GM23338 (cell line): Measurements from ENCODE around the gene TMEM178B. TPM values are rescaled to one million over a fixed set of nuclear protein-coding genes. Genes with fewer than 3 reads are reported as not detected.

Source experiments
- ATAC-seq: fragments of 200-7000 bp; cut with Tn5 transposase; 3 replicates; pipeline ENCODE4 v1.9.1; 2020
- DNase-seq: peaks from one replicate; pipeline ENCODE4 v3.0.0-alpha.2; 2015; ENCODE audit warnings: low spot score
- H2AFZ ChIP-seq: fragments of 200-600 bp; sonication (generic); 2 replicates; pipeline ENCODE4 v1.8.0; 2016; ENCODE audit warnings: antibody characterized with exemption, mild to moderate bottlenecking, moderate library complexity
- H3F3A ChIP-seq: fragments of 200-600 bp; sonication (generic); replicated peaks from 2 replicates; pipeline ENCODE4 v1.8.0; 2017; ENCODE audit warnings: antibody characterized with exemption, mixed run types, low read depth
- H3K27ac ChIP-seq: fragments of 200-600 bp; sonication (generic); 2 replicates; pipeline ENCODE4 v1.6.1; 2016; ENCODE audit warnings: low read depth
- H3K27me3 ChIP-seq: fragments of 200-600 bp; sonication (generic); 2 replicates; pipeline ENCODE4 v1.8.0; 2016; ENCODE audit warnings: mild to moderate bottlenecking, mixed run types, moderate library complexity; ENCODE audit not compliant: insufficient read depth
- H3K36me3 ChIP-seq: fragments of 200-600 bp; sonication (generic); 2 replicates; pipeline ENCODE4 v1.8.0; 2016; ENCODE audit warnings: mild to moderate bottlenecking; ENCODE audit not compliant: insufficient read depth
- H3K4me1 ChIP-seq: fragments of 200-600 bp; sonication (generic); 2 replicates; pipeline ENCODE4 v1.8.0; 2016; ENCODE audit warnings: mild to moderate bottlenecking, moderate library complexity; ENCODE audit not compliant: insufficient read depth
- H3K4me2 ChIP-seq: fragments of 200-600 bp; sonication (generic); 2 replicates; pipeline ENCODE4 v1.7.1; 2017; ENCODE audit warnings: mixed run types
- H3K4me3 ChIP-seq: fragments of 200-600 bp; sonication (generic); 2 replicates; pipeline ENCODE4 v1.6.1; 2016; ENCODE audit warnings: mixed run types
- H3K79me2 ChIP-seq: fragments of 200-600 bp; sonication (generic); replicated peaks from 2 replicates; pipeline ENCODE4 v1.8.0; 2017; ENCODE audit warnings: mild to moderate bottlenecking; ENCODE audit not compliant: insufficient read depth
- H3K9me2 ChIP-seq: fragments of 200-600 bp; sonication (generic); 2 replicates; pipeline ENCODE4 v1.8.0; 2017; ENCODE audit not compliant: insufficient read depth
- H4K20me1 ChIP-seq: fragments of 200-600 bp; sonication (generic); replicated peaks from 2 replicates; pipeline ENCODE4 v1.8.0; 2017; ENCODE audit warnings: mild to moderate bottlenecking; ENCODE audit not compliant: insufficient read depth
- H3K27ac Mint-ChIP-seq: 2 replicates; pipeline ENCODE4 v1.8.0; 2020; ENCODE audit warnings: inconsistent platforms, mild to moderate bottlenecking, moderate library complexity, mixed read lengths
- H3K27me3 Mint-ChIP-seq: 3 replicates; pipeline ENCODE4 v1.8.0; 2022; ENCODE audit warnings: low read depth, mild to moderate bottlenecking, moderate library complexity, mixed read lengths, inconsistent platforms; ENCODE audit not compliant: insufficient read depth, poor library complexity
- H3K36me3 Mint-ChIP-seq: 3 replicates; pipeline ENCODE4 v1.8.0; 2021; ENCODE audit warnings: low read depth, mild to moderate bottlenecking, inconsistent platforms, moderate library complexity, mixed read lengths
- H3K4me1 Mint-ChIP-seq: 3 replicates; pipeline ENCODE4 v1.8.0; 2020; ENCODE audit warnings: mild to moderate bottlenecking, inconsistent platforms, mixed read lengths
- H3K4me3 Mint-ChIP-seq: 3 replicates; pipeline ENCODE4 v1.8.0; 2021; ENCODE audit warnings: moderate library complexity, mild to moderate bottlenecking, inconsistent platforms, mixed read lengths
- H3K9me3 Mint-ChIP-seq: 3 replicates; pipeline ENCODE4 v1.8.0; 2020; ENCODE audit warnings: moderate library complexity, mild to moderate bottlenecking, inconsistent platforms, mixed read lengths
- CREB1 ChIP-seq: fragments of 250-450 bp; sonication (Bioruptor Pico); IDR thresholded peaks from 2 replicates; pipeline ENCODE4 v1.5.0; 2020; ENCODE audit warnings: low read depth, mild to moderate bottlenecking, moderate library complexity
- CTCF ChIP-seq, 2 experiments: fragments of 200-600 bp in 1 of 2; sonication (generic) in 1 of 2; conservative IDR thresholded peaks; 2 replicates each; pipeline versions ENCODE4 v1.5.1 to v1.6.1; 2016 to 2017; ENCODE audit warnings: antibody characterized with exemption in 2 of 2, low read depth in 2 of 2, mild to moderate bottlenecking in 2 of 2, moderate library complexity in 1 of 2
- EZH2 ChIP-seq: fragments of 200-600 bp; sonication (generic); IDR thresholded peaks from one replicate; pipeline ENCODE4 v1.8.0; 2017; ENCODE audit warnings: antibody characterized with exemption, mild to moderate bottlenecking, low read depth; ENCODE audit not compliant: unreplicated experiment
- JUNB ChIP-seq: IDR thresholded peaks from one replicate; pipeline ENCODE4 v1.6.1; 2016; ENCODE audit warnings: antibody characterized with exemption; ENCODE audit not compliant: unreplicated experiment
- POLR2AphosphoS5 ChIP-seq: IDR thresholded peaks from 2 replicates; pipeline ENCODE4 v1.6.1; 2016; ENCODE audit warnings: antibody characterized with exemption, low read depth
- REST ChIP-seq: IDR thresholded peaks from one replicate; pipeline ENCODE4 v1.6.1; 2018; ENCODE audit warnings: antibody characterized with exemption; ENCODE audit not compliant: unreplicated experiment
- STAT1 ChIP-seq: IDR thresholded peaks from one replicate; pipeline ENCODE4 v1.6.1; 2016; ENCODE audit warnings: antibody characterized with exemption; ENCODE audit not compliant: unreplicated experiment
- ZNF114 ChIP-seq: fragments of 250-450 bp; sonication (Bioruptor Pico); IDR thresholded peaks from 2 replicates; pipeline ENCODE4 v1.5.0; 2020; ENCODE audit warnings: mild to moderate bottlenecking, moderate library complexity
- polyA plus RNA-seq: library from polyadenylated mRNA; unstranded; fragments of >200 nt; fragmentation: Nextera tagmentation; extraction: Ambion mirVana; gene quantifications from 2 replicates; pipeline ENCODE4 v1.2.1, GENCODE V29; 2016
- total RNA-seq: library from RNA; depleted of rRNA; stranded (reverse); fragments of >200 nt; shearing (Covaris generic); gene quantifications from 2 replicates; pipeline ENCODE4 v1.2.3, GENCODE V29; 2014

The TMEM178B gene
- total and polyA plus RNA-seq, 2 experiments from 2014 or later, result 4.9 to 15.6 TPM

GRCh38 chr7:141097430-141097829 lies 23.6 kb downstream of the TMEM178B start:
- Histone ChIP-seq H4K20me1 (no peaks in the 10 kb centered on the region), H3K36me3 (no peaks in the 10 kb centered on the region), H3K79me2 (peaks cover 44% of the 10 kb centered on the region), H2AFZ (no peak overlapping the region), H3F3A (no peaks in the 10 kb centered on the region), H3K27ac (no peak overlapping the region), H3K4me2 (no peak overlapping the region), H3K27me3 (no peaks in the 10 kb centered on the region), H3K4me1 (peaks cover 39% of the 10 kb centered on the region), H3K4me3 (no peak overlapping the region), H3K9me2 (no peaks in the 10 kb centered on the region)
- Mint-ChIP-seq H3K27me3 (no peaks in the 10 kb centered on the region), H3K9me3 (no peaks in the 10 kb centered on the region), H3K4me1 (peaks cover 7% of the 10 kb centered on the region), H3K4me3 (no peak overlapping the region), H3K36me3 (no peaks in the 10 kb centered on the region), H3K27ac (no peak overlapping the region)
- ATAC-seq (no peak), DNase-seq (peak; percentile 65)
- TF ChIP-seq JUNB, result no peak
- TF ChIP-seq EZH2, result no peak
- no peak for TF ChIP-seq STAT1
- TF ChIP-seq POLR2AphosphoS5, result no peak
- TF ChIP-seq ZNF114, result no peak
- TF ChIP-seq CTCF (conservative IDR thresholded peaks at IDR 0.05; ENCODE audit: low read depth in 2 of 2), result no peak
- TF ChIP-seq REST, result peak; percentile 86
- no peak for TF ChIP-seq CREB1

GRCh38 chr7:141102436-141102835 lies 28.6 kb downstream of the TMEM178B start:
- no peak for DNase-seq
- no peaks in the 10 kb centered on the region for H3F3A ChIP-seq
- H3K4me2 ChIP-seq, result no peak overlapping the region
- Mint-ChIP-seq H3K9me3 (no peaks in the 10 kb centered on the region), H3K4me1 (peaks cover 30% of the 10 kb centered on the region), H3K27me3 (peaks cover 2% of the 10 kb centered on the region), H3K4me3 (no peak overlapping the region), H3K36me3 (no peaks in the 10 kb centered on the region), H3K27ac (no peak overlapping the region)
- no peaks in the 10 kb centered on the region for H3K27me3 ChIP-seq
- H2AFZ ChIP-seq, result no peak overlapping the region
- no peaks in the 10 kb centered on the region for H4K20me1 ChIP-seq
- no peak overlapping the region for H3K27ac ChIP-seq
- no peak overlapping the region for H3K4me3 ChIP-seq
- H3K79me2 ChIP-seq, result peaks cover 40% of the 10 kb centered on the region
- H3K9me2 ChIP-seq, result 0 out of 2 replicates have a peak, but pooled peaks cover 4% of the 10 kb centered on the region
- H3K36me3 ChIP-seq, result no peaks in the 10 kb centered on the region
- H3K4me1 ChIP-seq, result peaks cover 25% of the 10 kb centered on the region
- no peak for ATAC-seq
- no peak for TF ChIP-seq EZH2
- no peak for TF ChIP-seq ZNF114
- no peak for TF ChIP-seq CTCF (conservative IDR thresholded peaks at IDR 0.05; ENCODE audit: low read depth in 2 of 2)
